Brain microvascular endothelial cell (primary cell): ENCODE data around the gene TRIM52.
A peak's percentile ranks its signal among the peaks of the same experiment; 100 is the strongest.
"Not testable (repeated sequence)": the region's sequence is repeated elsewhere in the genome, so short reads cannot be mapped to it uniquely, and the experiment has no call there.

ENCODE experiments used
- DNase-seq: peaks from one replicate; pipeline ENCODE4 v3.0.0-alpha.2; 2020
- H3K27ac ChIP-seq: fragments of 250-450 bp; sonication (Bioruptor Pico); 2 replicates; pipeline ENCODE4 v1.5.1; 2020; ENCODE audit warnings: mild to moderate bottlenecking, moderate library complexity
- H3K27me3 ChIP-seq: fragments of 250-450 bp; sonication (Bioruptor Pico); replicated peaks from 2 replicates; pipeline ENCODE4 v1.5.1; 2020; ENCODE audit warnings: mild to moderate bottlenecking
- H3K36me3 ChIP-seq: fragments of 250-450 bp; sonication (Bioruptor Pico); replicated peaks from 2 replicates; pipeline ENCODE4 v1.5.1; 2020; ENCODE audit warnings: mild to moderate bottlenecking
- H3K4me3 ChIP-seq: 2 replicates; pipeline ENCODE4 v1.5.1; 2011; ENCODE audit warnings: low read depth, mild to moderate bottlenecking, control low read depth, low read length, moderate library complexity
- in situ Hi-C: cut with HindIII; loops from 2 replicates; pipeline ENCODE4 v1.10.0; 2017; ENCODE audit warnings: low sequenced_read_pairs, low pct_ligation_motif_present
- TF ChIP-seq, protein P1 (sequence below): IDR thresholded peaks from 2 replicates; pipeline ENCODE4 v1.5.1; 2011; ENCODE audit warnings: low read depth, mild to moderate bottlenecking, moderate library complexity, low read length, control low read depth, inconsistent platforms; ENCODE audit errors: missing control alignments

Gene TRIM52

DNA sequence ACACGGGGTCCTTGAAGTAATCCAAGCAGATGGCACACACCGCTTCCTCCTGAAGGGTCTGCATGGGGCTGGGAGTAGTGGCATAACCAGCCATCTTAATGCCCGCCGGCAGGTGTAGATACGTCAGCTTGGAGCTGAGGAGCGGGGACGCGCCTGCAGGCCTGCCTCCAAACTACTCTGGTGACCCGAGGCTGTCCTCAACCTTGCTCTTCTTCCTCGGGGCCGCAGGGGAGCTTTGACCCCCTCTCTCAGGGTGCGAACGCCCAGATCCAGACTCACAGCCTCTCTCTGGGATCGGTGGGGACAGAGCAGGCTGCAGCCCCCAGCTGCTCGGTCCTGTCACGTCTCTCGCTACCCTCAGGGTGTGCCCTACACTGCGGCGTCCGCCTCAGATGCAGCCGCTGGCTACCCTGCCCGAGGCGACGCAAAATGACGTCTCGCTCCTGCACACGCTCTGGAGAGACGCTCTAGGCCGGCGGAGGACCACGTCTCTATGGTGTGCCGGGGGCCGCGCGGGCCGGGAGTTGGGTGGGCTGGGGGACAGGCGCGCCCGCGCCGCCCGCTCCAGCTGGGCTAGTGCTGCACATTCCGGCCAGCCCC is at the start of gene TRIM52:
TSS of gene TRIM52 (minus strand) at position 424 of the 600 bp plus-strand sequence. CDS start at position 94, 330 bp downstream.
- H3K27me3 ChIP-seq: no peaks in the 10 kb centered on the region
- TF ChIP-seq, protein P1, sequence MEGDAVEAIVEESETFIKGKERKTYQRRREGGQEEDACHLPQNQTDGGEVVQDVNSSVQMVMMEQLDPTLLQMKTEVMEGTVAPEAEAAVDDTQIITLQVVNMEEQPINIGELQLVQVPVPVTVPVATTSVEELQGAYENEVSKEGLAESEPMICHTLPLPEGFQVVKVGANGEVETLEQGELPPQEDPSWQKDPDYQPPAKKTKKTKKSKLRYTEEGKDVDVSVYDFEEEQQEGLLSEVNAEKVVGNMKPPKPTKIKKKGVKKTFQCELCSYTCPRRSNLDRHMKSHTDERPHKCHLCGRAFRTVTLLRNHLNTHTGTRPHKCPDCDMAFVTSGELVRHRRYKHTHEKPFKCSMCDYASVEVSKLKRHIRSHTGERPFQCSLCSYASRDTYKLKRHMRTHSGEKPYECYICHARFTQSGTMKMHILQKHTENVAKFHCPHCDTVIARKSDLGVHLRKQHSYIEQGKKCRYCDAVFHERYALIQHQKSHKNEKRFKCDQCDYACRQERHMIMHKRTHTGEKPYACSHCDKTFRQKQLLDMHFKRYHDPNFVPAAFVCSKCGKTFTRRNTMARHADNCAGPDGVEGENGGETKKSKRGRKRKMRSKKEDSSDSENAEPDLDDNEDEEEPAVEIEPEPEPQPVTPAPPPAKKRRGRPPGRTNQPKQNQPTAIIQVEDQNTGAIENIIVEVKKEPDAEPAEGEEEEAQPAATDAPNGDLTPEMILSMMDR: peak; percentile 9

DNA sequence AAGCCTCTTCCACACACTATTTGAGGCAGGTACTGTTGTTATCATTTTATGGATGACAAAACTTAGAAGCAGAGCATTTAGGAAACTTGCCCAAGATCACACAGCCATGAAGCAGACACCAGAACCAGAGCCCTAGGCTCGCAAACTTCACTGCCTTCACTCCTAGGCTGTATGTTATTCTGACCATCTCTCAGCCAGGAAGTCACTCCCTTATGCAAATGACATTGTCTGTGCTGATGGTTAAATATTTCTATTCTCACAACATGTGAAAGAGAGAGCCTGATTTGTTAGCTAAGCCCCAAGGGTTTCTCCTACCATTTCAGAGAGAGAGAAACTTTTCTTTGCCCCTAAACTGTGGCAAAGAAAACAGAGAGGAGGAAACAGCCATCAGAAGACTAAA is 26.4 kb upstream of the TRIM52 start:
- H3K4me3 ChIP-seq, H3K27me3 ChIP-seq, in situ Hi-C loops, H3K36me3 ChIP-seq, DNase-seq, H3K27ac ChIP-seq: not testable (repeated sequence)

More for the DNA sequence above, at the start of gene TRIM52:
- in situ Hi-C loops: no loop called here
- peak; percentile 82 for DNase-seq
- H3K36me3 ChIP-seq: peaks cover 3% of the 10 kb centered on the region
- peak within 1 kb of the TSS; percentile 89 for H3K4me3 ChIP-seq
- H3K27ac ChIP-seq: peak within 1 kb of the TSS; percentile 98

DNA sequence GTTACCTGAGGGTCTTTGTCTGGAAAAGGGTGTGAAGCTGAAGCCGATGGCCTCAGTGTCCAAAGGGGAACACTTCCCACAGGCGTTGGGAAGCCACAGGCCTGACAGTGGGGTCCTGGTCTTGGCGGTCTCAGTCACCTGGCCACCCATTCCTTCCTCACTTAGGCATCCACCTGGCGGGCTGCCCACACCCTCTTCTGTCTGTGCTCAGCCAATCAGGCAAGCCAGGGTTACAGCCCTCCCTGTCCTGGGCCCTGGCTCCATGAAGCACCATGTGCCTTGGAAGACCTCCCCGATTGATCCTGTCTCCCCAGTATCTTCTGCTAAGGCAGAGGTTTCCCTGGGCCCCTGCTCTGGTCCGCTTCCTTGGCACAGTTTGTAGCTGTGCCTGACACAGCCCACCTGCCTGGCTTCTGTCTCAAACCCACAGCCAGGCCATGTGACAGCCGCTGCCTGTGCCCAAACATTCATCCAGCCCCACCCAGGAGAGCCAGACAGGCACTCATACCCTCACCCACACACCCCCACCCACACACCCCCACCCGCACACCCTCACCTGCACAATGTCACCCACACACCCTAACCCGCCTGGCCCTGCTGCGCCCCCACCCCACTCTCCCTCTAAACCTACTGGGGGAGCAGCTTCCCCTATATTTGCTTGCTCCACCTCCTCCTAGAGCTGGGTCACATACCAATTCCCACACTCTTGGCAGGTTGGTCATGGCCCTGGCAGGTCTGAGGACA is 25.2 kb upstream of the TRIM52 start:
- H3K27ac ChIP-seq, H3K4me3 ChIP-seq, H3K27me3 ChIP-seq, H3K36me3 ChIP-seq, DNase-seq, in situ Hi-C loops: not testable (repeated sequence)

DNA sequence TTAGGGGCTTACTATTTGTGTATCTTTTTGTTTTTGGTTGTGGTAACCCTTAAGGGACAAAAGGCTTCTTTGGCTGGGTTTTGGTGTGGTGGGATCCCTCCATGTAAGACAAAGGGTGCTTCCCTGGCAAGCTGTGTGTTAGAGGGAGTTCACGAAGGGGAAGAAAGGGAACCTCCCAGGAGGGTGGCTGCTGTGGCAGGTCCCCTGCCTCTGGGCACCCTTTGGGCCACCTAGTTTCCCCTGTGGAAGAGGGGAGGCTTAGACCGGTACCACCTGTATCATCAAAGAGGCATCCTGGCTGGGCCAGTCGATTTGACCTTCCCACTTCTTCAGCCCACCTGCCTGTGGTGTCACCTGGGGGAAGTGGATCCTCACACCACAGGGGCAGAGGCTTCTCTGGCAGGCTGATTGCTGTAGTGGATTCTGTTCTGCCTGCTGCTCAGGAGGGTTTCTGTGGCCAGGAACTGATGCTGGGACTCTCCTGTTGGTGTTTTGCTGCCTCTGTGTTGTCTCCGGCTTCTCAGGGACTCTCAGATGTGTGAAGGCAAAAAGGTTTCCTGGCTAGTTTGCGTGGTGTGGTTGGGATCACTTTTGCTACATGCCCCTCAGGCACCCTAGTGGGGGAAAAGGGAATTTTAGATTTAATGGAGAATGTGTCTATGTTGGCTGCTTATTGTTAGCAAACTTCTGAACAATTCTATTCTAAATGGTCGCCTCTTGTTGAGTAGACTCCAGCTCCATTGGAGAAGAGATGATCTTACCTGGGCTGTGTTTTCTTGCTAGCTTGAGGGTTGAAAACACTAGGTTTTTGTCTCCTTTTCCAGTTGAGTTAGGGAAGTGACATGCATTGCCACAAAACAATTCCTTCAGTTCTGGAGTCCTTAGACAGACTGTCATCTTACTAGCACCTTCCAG is 23.2 kb upstream of the TRIM52 start:
- H3K27ac ChIP-seq, H3K27me3 ChIP-seq, H3K4me3 ChIP-seq, in situ Hi-C loops, DNase-seq, H3K36me3 ChIP-seq: not testable (repeated sequence)
- TF ChIP-seq, protein P1: peak; percentile 1

DNA sequence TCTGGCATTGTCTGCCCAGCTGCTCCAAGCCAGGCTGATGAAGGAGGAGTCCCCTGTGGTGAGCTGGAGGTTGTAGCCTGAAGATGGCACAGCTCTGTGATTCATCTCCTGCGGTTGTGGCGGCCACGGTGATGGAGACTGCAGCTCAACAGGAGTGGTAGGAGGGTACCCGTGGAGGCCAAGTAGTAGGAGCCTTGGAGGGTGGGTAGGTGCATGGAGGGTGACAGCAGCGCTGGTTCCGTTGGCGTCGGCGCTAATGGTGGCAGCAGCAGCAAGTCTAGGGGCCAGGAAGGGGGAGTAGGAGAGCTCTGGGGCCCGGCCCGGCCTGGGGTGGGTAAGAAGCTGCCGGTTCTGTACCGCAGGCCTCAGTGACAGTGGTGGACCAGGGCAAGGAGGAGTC is 22.4 kb upstream of the TRIM52 start:
- no peaks in the 10 kb centered on the region for H3K36me3 ChIP-seq
- no peaks in the 10 kb centered on the region for H3K27me3 ChIP-seq
- no peak overlapping the region for H3K27ac ChIP-seq
- in situ Hi-C loops: no loop called here
- TF ChIP-seq, protein P1: no peak
- DNase-seq: no peak
- H3K4me3 ChIP-seq: no peak overlapping the region

DNA sequence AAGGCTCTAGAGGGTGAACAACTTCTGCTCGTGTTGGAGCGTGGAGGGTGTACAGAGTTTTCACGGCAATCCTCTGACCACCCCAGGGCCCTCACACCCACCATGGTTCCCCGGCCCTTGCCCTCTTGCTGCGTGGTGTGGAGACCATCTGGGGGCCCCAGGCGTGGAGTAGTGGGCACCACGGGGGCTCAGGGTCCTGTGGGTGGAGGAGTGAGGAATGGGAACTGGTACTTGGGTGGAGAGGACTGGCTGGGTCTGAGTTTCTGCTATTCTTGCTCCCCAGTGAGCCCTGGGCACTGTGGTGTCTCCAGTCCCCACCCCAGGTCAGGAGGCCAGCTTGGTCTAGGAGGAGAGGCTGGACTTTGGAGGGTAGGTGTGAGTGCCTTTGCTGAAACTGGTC is 21.9 kb upstream of the TRIM52 start:
- no peaks in the 10 kb centered on the region for H3K36me3 ChIP-seq
- in situ Hi-C loops: no loop called here
- TF ChIP-seq, protein P1: no peak
- no peak for DNase-seq
- H3K27me3 ChIP-seq: no peaks in the 10 kb centered on the region
- no peak overlapping the region for H3K4me3 ChIP-seq
- H3K27ac ChIP-seq: no peak overlapping the region

DNA sequence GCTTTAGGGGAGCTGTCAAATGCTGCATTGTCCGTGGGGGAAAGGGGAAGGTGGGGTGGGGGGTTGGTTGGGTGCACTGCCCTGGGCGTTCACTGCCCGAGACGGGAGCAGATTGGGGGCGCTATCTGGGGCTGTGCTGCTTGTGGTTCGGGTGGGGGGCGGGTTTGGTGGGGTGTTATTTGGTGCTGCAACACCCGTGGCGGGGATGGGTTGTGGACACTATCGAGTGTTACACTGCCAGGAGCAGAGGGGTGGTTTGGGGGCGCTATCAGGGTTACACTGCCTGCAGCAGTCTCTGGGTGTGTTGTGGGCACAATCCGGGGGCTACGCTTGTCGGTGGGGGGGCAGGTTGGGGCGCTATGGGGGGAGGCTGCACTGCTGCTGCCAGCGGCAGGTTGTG is 21.5 kb upstream of the TRIM52 start:
- DNase-seq, H3K36me3 ChIP-seq, H3K4me3 ChIP-seq, in situ Hi-C loops, H3K27ac ChIP-seq, H3K27me3 ChIP-seq: not testable (repeated sequence)
